HG03025 (cell line): ENCODE measurements around the gene PPP4R1.

Source experiments
- ATAC-seq: cut with Tn5 transposase; IDR thresholded peaks from one replicate; pipeline ENCODE4 v1.9.1; 2021; ENCODE audit warnings: mild to moderate bottlenecking, moderate library complexity; ENCODE audit not compliant: unreplicated experiment, low FRiP score

PPP4R1 gene

DNA sequence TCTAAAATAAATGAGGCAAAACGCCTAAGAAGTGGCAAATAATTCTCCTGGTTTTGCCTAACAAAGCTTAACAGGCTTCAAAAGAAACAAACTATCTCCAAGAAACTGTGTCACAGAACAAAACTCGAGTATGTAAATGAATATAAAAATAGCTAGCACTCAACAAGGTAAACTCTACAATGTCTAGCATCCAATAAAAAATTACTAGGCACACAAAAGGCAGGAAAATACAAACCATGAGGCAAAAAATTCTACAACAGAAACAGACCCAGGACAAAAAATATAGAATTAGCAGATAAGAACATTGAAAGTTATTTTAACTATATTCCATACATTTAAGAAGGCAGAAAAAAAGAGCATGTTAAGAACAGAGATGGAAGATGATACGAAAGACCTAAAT, 16.8 kb downstream of the PPP4R1 start:
- no peak for ATAC-seq

DNA sequence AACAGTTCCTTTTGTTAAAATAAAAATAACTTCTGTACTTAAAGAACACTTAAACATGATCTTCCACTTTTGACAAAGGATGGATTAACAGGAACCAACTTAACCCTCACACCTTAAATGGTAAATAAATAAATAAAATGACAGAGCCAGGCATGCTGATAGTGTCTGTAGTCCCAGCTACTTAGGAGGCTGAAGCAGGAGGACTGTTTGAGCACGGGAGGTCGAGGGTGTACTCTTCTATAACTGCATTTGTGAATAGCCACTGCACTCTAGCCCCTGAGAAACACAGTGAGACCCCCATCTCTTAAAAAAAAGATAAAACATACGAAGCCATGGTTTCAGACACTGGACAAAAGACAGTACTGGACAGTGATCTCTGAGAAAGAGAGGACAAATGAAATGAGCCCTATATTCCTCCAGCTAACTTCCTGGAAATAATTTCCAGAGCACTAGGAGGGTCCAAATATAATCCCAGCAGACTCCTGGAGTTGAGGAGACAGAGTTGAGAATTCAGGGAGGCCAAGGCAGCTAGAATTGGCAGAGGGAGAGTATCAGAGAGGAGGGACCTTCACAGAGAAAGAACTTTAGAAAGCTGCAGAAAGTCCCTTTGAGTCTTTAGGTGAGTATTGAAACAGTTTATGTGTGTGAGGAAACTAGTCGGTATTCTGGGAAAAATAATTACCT, 17.4 kb downstream of the PPP4R1 start:
- no peak for ATAC-seq

DNA sequence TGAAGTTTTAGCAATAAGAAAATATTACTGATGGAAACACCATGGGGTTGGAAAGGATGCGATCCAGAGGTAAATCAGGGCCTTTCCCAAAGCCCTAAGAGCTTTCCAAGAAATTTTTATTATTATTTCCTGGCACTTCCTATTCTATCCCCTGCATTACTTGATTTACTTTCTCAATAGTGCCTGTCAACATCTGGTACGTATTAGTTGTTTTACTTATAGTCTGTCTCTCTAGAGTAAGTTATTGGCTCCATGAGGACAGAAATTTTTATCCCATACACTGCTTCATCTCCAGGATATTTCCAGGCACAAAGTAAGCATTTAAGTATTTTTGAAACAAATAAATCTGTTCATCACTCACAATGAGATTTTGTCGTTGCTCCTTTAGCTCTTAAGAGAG, 18.1 kb downstream of the PPP4R1 start:
- no peak for ATAC-seq

DNA sequence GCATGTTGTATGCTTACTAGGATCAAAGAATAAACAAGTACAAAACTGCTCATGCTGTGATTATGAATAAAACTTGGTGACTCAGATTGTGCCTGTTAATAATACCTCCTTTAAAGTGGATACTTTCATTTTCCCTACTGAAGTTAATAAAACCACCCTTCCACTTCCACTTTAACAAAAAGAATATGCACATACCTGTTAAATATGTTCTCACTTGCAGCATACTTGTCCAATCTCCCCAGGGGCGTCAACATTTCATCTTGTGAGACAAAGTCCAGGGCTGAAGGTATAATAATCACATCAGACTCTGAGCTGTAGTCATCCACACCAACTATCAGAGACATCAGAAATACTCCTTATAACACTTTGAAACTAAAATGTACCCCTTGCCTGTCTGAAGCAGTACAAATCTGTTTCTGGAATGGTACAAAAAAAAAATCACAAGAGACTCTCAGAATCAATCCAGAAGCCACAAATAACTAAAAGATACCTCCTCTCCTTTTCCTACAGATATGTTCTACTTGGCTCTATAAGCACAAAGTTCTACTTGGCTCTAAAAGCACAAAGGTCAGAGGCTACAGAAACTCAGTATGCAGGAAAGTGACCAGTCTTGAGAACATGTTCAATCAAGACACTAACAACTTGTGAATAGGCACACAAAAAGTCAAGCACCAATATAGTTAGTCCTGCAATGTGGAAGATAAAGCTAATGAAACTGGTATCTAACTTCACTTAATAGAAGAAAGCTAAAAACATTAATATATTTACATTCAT, 19.3 kb downstream of the PPP4R1 start:
- ATAC-seq: no peak

DNA sequence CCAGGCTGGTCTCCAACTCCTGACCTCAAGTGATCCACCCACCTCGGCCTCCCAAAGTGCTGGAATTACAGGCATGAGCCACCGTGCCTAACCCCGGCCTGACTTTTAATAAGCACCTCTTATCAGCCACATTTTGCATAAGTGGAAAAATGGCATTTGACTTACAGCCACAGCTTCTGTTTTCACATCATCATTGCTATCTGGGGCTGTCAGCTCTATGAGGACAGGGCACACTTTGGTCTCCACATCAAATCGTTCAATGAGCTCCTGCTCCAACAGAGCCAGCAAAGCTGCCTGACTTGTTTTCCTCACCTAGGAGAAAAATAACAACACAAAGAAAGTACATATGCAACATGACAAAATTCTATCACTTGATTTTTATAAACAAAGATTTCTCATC, 26.4 kb downstream of the PPP4R1 start:
- ATAC-seq: no peak

DNA sequence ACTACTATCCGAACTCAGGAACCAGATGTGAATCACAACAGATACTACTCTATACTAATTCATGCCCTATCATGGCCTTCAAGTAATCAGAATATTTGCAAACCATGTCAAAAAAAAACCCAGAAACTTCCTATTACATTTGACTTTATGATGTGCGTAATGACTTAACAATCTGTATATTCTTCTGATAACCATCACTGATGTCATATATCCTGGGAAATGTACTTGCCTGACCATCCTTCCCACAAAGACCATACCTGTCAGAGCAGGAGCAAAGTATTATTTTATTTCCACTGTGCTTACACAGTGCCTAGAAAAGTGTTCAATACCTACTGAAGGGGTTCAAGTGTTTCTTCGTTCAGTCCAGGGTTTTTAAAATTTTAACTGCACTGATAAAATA, 27.5 kb downstream of the PPP4R1 start:
- ATAC-seq: no peak

DNA sequence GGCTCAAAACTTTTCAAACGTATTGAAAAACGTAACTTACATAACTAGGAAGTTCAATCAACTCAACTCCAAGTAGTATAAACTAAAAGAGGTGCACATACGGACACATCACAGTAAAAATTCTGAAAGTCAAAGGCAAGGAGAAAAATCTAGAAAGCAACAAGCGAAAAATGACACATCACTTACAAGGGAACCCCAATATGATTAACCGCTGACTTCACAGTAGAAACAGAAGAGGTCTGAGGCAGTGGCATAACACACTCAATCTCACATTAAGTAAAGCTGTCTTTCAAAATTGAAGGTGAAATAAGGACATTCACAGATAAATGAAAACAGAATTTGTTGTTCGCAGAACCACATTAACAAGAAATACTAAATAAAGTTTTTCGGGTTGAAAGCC, 32.7 kb downstream of the PPP4R1 start:
- no peak for ATAC-seq

DNA sequence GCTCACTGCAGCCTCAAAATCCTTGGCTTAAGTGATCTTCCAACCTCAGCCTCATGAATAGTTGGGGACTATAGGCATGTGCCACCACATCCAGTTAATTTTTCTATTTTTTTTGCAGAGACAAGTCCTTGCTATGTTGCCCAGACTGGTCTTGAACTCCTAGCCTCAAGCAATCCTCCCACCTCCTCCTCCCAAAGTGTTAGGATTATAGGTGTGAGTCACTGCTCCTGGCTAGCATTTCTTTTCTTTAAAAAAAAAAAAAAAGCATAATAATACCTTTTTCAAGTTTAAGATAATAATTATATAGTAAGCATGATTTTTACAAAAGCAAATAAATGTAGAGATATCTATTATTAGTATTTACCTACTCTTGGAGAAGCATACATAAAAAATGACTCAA, 36.1 kb downstream of the PPP4R1 start:
- ATAC-seq: no peak

DNA sequence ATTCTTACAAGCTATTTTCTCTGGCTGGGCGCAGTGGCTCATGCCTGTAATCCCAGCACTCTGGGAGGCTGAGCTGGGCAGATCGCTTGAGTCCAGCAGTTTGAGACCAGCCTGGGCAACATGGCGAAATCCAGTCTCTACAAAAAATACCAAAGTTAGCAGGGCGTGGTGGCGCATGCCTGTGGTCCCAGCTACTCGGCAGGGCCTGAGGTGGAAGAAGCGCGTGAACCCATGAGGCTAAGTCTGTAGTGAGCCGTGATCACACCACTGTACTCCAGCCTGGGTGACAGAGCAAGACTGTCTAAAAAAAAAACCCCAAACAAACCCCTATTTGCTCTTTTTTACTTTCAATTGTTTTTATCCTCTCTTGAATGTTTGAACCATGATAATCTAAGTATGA, 37.0 kb downstream of the PPP4R1 start:
- no peak for ATAC-seq

DNA sequence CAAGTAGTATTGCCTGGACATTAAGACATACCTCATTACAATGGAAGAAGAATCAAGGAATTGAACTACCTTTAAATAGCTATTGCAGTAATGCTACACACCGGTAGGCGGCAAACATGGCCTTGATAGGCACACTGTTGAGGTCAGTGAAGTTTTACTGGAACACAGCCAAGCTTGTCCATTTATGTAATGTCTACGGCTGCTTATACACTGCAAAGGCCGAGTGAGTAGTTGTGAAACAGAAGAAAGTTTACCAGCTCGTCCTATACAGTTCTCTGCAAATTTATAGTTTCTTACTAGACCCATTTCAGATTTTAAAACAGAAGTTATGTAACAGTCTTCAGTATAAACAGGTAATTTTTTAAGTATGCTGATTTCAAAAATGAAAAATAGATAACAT, 38.8 kb downstream of the PPP4R1 start:
- no peak for ATAC-seq

DNA sequence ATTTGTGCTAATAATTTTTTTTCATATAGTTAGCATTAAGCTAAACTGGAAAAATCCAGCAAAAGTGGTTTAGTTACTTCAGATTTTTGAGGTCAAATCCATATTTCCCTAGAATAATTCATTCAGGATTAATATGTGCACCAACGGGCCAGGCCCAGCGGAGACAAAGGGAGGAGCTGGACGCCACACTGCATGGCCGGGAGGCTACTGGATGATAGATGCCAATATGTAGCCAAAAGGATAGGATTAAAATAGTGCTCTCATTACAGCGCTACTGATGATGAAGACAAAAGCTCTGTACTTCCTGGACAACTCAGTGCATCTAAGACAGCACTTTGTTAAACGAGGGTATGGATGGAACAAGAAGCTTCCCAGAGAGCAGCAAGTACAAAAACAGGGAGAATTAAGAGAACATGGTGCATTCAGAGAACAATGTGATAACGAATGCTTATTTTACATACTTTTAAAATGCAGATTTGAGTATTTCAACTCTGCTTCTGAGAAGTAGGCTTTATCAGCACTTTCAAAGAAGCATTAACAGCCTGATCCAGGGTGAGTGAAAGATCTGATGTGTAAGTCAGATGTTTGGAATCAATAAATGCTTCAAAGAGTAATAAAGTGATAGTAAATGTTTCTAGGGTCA, 39.8 kb downstream of the PPP4R1 start:
- ATAC-seq: no peak

DNA sequence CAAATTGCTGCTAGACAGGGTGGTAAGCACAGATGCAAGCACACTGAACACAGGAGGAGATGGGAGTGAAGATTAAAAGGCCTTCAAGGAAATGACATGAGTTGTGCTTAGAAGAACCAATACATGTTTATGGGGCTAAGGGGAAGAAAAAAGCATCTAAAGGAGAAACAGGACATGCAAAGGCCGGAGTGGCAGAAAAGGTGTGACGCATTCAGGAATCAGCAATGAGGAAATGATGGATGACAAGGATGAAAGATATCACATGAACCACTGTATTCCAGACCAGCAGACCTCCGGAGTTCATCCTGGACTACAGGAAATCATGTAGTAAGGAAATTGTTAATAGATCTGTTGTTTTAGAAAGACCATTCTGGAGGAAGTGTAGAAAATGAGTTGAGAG, 42.8 kb downstream of the PPP4R1 start:
- no peak for ATAC-seq

DNA sequence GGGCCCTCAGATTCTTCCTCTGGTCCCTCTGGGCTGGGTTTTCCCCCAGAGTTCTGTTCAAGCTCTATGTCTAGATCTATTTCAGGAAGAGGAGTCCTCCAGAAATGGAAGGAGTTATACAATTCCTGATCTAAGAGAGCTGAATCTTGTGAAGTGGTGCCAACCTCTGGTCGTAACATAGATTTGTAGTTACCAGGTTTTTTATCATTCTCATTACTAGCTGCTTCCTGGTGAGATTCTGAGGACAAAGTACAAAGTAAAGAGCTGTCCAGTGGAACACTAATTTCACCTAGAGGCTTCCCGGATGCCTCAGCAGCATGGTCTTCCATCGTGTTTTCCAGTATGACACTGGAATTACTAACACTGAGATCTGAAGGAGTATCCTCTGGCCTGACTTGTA, 44.1 kb downstream of the PPP4R1 start:
- no peak for ATAC-seq

DNA sequence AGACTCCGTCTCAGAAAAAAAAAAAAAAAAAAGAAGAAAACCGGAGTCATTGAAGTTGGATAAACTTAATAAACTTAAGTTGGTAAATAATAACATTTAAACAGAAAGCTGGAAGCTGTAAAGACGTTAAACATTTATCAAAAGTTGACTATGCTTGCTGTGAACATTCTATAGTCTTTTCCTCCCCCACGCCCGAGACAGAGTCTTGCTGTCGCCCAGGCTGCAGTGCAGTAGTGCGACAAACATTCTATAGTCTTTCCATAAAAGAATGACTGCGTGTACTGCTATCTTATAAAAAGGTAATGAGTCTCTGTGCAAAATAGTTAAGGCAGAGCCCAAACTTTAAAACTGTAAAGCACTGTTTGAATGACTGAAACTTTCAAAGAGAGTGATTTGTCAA, 45.2 kb downstream of the PPP4R1 start:
- ATAC-seq: no peak

DNA sequence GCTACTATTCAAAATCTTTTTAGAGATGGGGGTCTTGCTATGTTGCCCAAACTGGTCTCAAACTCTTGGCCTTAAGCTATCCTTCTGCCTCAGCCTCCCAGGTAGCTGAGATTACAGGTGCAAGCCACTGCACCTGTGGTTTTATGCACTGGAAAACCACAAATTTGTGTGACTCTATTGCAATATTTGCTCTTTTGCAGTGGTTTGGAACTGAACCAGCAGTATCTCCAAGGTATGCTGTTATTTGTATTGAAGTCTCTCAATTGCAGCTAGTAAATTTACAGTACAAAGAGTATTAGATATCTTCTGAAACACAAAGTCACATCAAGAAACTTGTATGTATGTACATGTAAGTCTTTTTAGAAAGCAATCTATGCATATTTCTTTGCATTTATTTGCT, 46.2 kb downstream of the PPP4R1 start:
- ATAC-seq: no peak

DNA sequence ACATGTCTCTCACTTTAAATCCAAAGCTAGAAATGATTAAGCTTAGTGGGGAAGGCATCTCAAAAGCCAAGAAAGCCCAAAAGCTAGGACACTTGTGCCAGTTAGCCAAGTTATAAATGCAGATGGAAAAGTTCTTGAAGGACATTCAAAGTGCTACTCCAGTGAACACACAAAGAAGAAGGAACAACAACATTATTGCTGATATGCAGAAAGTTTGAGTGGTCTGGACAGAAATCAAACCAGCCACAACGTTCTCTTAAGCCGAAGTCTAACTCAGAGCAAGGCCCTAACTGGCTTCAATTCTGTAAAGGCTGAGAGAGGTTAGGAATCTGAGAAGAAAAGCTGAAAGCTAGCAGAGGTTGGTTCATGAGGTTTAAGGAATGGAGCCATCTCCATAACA, 49.0 kb downstream of the PPP4R1 start:
- no peak for ATAC-seq

DNA sequence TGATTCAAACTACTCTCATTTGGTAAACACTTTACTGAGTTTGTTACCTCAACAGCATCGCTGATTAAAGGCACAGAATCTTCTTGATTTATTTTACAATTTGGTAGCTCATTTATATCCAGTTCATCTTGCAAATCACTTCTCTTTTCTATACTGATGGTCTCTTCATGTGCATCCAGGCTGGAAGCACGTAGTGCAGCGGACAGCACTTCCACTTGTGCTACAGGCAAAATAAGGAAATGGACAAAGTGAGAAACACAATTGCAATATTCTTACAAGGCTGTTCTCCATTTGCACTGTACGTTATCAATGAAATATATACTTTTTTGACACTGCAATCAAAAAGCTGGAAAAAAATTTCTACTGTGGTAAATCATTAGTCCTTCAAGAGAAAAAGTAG, 51.0 kb downstream of the PPP4R1 start:
- no peak for ATAC-seq

DNA sequence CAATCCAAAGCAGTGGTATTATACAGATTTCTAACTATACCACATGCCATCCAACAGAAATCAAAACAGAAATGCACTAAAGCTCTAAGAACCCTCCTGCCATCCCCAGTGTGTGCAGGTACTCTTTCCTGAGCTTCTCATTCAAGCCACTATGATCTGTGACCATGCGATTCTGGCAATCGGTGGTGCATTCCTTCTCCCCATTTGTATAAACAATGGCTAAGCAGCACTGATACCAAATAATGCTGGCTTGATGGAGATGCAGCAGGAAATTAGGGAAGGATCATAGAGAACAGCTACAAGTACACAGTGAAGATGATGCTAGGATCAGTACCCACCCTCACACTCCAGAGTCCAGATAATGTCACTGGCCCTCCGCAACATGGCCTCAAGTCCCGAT, 51.8 kb downstream of the PPP4R1 start:
- ATAC-seq: no peak

DNA sequence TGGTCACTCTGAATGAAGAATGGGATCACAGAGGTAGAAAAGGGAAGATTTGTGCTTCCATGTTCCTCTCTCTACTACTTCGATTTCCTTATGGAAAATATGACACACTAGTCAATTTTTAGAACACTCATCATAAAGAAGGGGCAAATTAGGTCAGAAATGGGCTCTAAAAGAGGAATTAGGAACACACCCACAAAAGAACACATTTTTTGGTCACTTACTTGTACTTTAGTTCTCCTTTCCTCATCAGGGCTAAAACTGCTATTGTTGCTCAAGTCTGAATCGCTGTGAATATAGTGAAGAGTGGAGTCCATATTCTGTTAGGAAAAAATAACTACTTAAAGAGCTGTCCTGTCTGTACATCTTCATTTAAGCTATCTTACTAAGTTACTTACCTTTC, 52.6 kb downstream of the PPP4R1 start:
- ATAC-seq: no peak

DNA sequence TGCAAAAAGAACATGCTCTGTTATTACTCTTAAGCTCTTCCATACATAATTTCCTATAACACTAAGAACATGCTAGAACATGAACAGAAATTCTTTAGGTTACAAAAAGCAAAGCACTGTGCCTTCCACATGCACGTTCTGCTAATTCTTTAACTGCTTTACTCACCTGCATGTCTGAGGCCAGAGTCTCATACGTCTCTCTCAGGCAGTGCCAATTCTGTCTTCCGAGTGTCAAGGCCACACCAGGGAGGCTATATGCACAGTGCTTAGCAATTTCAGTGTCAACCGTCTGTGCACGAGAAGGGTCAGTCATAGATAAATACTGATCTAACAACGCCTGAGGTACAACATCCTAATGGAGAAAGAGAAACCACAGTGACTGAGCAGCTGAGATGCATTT, 55.1 kb downstream of the PPP4R1 start:
- no peak for ATAC-seq

DNA sequence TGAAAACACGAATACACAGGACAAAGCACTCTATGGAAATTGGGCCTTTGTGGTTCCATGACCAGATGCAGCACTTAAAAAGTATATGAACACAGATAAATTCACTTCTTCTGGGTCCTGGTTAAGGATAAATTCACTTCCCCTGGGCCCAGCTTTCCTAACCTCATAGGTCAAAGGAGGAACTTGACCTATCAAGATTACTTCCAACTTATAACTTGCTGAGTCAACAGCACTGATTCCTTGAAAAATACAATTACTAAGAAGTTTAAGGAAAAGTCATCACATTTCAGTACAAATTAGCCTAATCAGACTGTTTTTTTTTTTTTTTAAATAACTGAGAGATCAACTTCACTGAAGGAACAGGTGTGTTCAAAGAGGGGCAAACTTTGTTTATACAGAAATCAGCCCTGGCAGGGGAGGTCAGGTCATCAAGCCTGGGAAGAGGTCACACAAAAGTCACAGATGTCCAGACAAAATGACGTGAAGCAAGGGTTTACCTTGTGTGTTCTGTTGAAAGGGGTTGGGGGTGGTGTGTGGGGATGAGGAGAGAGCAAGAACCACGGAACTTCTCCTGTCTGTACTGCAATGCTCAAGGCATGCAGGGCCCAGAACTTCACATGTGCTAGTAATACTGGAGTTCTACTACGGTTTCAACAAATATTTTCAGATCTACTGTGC, 55.8 kb downstream of the PPP4R1 start:
- no peak for ATAC-seq
